NCI-H345 treated with DMSO at 0.1 percent for 48 hours (cell line): ENCODE measurements around the gene POLN.

Experiments used
- DNase-seq: peaks from one replicate; lab custom pipeline; 2025; ENCODE audit not compliant: unreplicated experiment; lab: John Stamatoyannopoulos, UW

Gene POLN

DNA sequence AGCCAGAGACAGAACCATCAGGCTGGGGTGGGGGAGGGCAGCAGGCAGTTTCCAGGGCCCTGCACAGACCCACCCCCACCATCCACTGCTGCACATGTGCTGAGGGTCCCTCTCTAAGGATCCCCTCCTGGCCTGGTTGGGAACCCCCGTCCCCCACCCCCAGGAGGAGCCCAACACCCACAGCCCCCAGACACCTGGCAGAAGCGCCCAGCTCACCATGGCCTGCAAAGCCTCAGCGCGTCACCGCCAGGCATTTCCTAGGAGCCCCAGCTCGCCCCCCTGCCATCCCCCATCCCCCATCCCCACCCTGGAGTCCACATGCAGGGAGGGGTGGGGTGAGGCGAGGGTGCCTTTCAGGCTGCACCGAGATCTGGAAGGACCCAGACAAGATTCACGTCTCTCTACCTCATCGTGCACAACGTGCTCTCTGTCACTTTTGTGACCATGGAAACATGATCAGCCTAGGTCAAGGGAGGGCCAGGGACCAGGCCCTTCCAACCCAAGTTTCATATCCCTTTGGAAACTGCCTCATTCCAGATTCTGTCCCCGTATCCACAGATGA, 10.7 kb upstream of the POLN start:
- no peak for DNase-seq

DNA sequence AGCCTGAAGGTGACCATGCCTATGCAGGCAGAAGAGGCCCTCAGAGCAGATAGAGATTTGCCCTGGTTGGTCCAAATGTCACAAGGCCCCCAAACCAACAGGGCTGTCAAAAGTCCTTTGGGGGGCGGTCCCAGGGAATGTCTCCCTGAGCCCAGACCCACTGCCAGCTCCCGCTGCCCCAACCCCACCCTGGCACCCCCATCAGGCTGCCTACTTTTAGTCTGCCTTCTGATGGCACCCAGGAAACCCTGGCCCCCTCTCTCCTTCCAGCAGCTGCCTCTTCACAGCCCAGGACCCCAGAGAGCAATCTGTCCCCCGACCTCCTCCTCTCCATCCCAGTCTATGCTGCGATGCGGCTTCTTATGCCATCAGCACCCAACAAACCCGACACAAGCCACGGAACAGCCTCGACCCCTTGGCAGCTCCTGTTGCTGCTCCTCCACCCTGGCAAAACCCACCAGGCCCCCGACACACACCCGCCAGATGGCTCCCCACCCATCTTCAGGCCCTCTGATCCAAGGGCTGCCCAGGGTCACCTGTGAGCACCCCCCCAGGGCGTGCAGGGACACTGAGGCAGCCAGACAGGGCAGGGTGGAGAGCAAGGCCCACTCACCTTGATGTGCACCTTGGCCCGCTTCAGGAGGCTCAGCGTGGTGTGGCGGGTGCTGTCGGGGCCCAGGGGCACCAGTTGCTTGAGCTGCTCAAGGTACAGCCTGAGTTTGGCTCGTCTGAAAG, 10.0 kb upstream of the POLN start:
- no peak for DNase-seq

DNA sequence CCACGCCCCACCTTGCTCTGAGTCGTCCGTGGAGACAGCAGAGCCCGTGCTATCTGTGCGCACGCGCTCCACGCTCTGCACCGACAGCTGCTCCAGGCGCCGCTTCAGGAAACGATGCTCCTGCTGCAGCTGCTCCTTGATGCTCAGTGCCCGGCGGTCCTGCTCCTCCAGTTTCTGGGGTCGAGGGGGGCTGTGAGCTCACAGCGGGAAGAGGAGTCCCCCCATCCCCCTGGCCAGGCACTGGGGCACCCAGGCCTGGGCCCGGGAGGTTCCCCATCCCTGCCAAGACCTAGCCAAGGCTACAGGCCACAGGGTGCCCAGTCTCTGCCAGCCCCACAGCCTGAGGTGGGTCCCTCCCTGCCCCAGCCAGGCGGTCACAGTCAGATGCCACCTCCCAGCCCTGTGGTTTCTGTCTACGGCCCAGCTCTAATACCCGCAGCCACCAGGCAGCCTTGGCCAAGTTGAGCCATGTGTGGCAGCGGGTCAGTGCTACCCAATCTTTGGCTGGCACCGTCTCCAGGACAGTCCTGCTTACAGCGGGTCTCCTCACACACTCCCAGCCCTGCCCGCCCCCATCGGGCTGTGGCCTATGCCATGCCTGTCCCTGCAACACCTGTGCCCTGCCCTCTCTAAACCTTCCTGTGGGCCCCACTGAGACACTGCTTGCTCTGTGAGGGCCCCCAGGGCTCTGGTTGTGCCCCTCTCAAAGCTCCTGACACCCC, 9.3 kb upstream of the POLN start:
- no peak for DNase-seq

DNA sequence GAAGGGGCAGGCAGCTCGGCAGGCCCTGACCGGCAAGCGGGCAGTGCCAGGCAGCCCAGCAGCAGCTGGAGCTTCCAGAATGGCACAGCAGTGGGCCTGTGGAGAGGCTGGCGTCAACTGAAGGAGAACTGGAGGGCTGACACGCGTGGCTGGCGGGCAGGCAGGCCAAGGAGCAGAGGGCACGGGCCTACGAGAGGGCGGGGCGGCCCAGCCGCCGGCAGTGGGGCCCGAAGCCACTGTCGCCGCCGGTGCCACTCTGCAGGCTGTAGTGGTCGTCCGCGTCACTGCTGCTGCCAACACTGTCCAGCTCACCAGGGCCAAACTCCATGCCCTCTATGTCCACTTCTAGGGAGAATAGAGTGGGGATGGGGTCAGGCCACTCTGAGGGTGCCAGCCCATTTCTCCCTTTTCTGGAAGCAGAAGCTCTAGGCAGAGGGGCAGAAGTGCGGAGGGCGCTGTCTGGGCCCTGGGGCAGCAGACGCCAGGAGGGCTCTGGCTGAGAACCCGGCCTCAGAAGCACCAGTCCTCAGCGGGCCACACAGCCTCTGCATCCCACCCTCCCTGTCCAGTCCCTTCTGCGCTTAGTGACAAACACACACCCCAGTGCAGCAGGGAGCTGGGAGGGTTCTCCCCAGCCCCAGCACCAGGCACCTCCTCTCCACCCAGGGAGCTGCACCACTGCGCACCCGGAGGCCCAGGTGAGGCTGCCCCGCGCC, 8.6 kb upstream of the POLN start:
- no peak for DNase-seq

DNA sequence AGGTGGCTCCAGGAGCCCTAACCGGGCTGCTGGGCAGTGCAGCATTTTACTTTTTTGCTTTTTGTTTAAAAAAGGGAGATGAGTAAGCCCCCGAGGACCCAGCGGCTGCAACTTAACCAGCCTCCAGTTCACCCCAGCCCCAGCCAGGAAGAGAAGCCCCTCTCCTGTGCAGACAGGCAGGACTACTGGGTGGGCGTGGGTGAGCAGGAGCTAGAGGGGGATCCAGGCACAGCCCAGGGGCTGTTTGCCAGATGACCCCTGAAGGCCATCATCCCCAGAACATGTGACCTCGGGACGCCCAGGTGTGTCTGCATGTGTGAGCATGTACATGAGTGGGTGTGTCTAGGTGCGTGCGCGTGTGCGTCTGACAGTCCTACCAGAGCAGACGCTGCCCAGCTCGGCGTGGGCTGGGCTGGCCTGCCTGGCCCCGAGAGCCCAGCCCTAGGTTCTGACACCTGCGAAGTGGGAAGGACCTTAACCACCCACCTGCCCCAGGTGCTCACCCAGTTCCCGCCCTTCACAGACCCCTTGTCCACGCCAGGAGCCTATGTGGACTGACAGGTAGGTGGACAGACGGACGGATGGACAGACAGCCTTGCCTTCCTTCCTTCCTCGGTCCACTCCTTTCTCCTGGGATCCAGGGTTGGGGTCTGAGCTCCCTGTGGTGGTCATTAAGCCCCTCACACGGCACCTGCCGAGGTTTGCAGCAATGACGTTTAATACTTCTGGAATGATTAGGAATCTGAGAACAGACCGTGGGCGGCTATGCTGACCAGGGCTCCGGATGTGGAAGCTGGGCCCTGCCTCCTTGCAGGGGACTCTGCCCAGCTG, 7.8 kb upstream of the POLN start:
- no peak for DNase-seq

DNA sequence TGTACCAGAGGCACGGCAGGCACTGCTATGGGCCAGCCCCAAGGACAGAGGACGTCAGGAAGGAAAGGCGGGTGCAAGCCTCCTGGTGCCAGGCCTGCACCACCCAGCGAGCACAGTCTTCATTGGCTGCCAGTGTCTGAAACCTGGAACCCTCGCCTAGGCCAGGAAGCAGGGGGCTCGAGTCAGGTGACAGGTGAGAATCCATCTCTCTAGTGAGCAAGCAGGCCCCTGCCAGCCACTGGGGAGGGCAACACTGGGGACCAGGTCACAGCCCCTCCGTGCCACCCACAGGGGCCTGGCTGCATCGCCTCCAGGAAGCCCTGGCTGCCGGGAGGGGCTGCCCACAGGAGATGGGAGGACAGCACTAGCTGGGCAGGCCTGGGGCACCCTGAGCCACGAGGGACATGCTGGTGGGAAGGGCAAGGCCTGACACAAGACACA, 6.9 kb upstream of the POLN start:
- no peak for DNase-seq

DNA sequence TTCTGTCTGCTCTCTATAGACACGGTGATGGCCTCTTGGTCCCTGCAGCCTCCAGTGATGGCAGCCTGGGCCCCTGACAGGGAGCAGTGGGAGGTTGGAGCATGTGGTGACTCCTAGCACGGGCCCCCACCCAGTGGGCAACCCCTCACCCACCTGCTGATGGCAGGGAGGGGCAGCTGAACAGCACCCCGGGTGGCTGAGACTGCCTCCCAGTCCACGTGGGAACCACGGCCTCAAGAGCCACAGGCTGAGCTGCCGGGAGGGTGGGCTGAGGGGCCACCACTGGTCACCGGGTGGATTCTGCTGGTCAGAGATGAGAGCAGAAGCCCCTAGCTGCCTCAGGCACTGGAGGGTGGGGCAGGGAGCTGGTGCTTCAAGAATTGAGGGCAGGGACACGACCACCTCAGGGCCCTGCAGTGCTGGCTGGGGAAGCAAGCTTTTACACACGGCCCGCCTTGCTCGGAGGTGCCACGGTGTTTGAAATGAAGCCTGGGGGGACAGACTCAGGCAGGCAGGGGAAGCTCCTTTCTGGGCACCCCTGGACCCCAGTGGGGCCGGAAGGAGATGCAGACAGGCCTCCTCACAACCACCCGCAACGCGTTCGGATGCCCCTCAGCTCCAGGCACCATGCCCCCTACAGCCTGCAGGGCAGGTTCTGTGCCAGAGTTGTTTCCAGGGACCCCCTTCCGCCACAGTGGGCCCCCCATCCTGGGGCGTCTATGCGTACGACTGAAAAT, 6.3 kb upstream of the POLN start:
- DNase-seq: no peak

DNA sequence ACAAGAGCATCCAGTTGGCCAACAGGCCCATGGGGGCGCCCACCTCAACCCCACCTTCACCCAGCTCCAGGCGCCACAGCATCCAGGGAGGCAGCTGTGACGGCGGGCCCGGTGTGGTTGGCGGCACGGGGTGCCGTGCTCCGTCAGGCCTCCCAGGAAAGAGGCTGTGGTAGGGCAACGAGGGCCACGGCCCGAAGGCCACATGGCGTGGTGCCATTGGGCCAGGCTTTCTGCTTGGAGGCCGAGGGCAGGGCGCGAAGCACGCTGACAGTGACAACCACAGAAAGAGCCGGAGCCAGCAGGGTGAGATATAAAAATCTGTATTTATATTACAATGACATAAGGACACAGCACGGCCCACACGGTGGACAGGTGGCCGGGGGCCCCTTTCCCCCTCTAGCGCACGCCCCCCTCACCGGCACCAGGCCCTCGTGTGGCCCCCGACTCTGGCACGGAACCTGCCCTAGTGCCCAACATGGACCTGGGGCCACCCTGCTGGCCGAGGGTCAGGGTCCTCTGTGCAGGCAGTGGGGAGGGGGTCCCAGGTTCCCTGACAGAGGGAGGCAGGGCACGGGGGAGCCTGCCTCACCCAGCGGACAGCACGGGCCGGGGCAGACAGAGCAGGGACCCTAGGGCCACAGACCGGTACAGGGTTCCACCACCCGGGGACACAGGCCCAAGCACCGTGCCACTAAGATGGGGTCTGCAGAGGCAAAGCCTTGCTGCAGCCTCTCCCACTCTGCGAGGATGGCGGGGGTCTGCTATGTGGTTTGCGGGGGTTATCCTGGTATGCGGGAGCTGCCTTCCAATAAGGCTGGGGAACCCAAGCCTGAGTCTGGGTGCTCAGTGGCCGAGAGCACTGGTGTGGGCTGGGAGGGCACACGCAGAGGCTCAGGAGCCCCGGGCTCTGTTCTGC, 5.5 kb upstream of the POLN start:
- DNase-seq: no peak

DNA sequence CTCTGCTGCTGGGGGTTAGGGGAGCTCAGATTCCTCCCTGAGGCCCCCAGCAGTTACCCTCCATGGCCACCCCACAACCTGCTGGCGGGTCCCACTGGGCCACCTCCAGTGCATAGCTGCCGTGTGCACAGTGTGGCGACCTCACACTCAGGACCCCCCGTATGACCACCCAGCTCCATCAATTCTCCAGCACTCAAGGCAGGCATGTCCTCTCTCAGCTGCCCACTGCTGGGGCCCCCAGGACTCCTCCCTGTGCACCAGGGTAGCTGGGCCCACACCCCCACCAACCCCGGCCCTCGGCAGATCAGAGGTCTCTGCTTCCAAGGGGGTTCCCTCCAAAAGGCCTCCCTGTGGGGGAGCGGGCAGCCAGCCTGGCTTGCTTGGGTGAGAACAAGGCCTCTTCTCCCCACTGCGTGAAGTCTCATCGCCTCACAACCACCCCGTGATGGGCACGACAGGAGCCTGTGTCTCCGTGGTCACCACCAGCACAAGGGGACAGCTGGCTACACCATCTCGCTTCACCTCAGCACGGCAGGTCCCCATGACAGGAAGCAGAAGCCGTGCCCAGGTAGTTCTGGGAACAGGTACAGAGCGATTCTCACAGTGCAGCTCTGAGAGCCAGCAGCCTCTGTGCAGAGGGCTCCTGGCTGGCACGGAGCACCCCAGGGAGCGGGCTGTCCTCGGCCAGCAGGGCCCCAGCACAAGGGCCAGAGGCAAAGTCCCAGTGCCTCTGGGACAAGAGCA, 4.6 kb upstream of the POLN start:
- DNase-seq: no peak

DNA sequence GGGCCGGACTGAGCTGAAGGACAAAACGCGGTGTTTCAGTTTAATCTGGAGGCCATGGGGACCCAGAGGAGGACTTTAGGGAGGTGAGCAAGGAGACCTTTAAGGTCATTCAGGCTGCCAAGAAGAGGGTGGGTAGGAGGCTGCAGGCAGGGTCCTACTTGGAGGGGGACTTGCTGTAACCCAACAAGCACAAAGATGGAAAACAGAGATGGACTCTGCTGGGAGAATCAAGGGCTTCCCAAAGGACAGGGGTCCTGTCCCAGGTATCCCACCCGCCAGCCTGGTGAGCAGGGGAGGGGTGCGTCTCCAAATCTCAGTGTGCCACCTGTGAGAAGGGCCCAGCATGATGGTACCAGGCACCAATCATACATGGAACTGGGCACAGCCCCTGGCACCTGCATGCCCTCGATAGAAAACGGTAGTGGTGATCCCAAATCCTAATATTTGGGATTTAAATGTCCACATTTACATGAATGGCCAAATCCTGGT, 3.9 kb upstream of the POLN start:
- no peak for DNase-seq

DNA sequence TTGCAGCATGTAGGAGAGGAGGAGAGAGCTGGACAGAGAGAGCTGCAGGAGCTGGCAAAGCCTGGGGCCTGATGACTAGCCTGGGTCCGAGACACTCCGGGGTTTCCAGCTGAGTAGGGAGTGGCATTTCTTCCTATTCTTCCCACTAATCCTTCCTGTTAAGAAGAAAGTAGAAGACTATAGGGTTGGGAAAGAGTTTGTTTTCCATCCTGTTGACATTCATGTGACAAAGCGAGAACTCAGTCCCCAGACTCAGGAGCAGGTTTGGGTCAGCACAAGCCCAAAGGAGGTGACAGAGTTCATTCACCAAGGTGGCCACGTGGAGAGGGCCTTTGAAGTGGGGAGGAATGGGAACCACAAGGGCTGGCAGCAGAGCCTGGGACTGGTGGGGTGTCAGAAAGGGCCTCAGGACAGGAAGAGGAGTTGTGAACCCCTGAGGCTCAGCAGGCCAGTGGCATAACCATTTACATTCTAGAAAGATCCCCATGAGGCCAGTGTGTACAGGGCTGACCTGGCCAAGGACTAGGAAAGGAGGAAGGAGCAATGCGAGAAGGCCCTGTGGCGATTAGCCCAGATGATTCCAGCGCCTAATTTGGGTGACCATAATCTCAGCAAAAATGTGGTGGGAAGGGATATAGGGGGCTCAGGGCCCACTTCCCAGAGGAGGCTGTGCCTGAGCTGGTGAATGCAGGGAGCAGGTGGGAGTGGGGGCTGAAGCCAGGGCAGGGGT, 3.3 kb upstream of the POLN start:
- no peak for DNase-seq

DNA sequence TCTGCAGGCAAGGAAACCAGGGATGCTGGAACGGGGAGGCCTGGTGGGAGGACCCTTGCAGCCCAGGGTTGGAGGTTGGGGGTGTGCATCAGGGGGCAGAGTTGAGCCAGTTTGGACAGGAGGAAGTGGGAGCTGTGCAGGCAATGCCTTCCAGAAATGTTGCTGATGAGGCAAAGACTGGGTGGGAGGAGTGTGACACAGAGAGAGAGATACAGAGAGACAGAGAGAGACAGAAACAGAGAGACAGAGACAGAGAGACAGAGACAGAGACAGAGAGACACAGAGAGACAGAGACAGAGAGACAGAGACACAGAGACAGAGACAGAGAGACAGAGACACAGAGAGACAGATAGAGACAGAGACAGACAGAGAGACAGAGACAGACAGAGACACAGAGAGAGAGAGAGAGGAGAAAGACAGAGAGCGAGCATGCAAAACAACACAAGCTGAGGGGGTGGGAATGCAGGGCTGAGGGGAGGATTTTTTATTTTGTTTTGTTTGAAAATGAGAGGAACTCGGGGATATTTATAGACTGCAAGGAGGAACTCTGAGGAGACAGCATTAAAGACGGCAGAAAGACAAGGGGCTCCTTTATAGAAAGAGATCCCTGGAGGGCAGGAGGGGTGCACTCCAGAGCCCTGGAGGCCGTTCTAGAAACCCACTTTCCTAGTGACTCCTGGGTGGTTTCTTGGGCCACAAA, 1.9 kb upstream of the POLN start:
- no peak for DNase-seq

DNA sequence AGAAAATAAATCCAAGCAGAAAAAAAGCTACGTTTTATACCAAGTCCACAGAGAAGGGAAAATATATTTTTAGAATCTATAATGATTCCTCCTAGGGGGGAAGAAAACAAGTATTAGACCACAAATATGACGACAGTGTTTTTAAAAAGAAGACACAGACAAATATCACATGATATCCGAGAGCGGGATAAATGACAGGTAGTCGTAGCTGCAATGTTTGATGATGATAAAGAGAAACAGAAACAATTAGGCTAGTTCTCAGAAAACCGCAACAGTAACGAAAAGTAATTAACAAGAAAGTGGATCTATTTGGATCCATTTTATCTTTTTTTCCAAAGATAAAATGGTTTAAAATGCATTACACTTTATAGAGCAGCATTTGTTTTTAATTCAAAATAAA, 918 bp downstream of the POLN start:
- no peak for DNase-seq

DNA sequence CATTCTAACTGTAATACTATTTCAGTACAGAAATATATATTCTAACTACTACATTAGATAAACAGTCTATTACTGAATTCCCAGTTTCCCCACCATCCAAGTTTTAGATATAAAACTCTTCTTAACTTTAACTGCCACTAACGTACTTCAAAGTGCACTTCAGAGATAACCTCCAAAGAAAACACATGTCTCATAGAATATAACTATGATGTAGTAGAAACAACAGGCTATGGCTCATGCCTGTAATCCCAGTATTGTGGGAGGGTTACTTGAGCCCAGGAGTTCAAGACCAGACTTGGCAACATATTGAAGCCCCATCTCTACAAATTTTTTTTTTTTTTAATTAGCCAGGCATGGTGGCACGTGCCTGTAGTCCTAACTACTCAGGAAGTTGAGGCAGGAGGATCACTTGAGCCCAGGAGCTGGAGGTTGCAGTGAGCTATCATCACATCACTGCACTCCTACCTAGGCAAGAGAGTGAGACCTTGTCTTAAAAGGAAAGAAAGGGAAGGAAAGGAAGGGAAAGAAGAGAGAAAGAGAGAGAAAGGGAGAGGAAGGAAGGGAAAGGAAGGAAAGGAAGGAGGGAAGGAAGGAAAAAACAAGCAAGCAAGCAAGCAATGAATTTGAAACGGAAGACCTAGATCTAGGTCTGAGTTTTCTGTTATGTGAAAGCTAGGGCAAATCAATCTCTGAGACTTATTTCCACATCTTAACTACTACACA, 4.8 kb downstream of the POLN start:
- DNase-seq: no peak

DNA sequence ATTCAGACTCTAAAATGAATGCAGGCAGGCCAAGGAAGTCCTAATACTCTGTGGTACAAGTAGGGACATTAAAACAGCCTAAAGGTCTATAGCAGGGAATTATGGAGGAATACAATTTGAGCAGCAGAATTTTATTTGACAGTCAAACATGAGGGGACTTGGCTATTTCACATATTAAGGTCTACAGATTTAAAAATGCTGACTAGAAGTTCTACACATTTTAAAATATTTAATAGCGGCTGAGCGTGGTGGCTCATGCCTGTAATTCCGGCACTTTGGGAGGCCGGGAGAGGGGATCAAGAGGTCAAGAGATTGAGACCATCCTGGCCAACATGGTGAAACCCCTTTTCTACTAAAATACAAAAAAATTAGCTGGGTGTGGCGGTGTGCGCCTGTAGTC, 10.8 kb downstream of the POLN start:
- no peak for DNase-seq

DNA sequence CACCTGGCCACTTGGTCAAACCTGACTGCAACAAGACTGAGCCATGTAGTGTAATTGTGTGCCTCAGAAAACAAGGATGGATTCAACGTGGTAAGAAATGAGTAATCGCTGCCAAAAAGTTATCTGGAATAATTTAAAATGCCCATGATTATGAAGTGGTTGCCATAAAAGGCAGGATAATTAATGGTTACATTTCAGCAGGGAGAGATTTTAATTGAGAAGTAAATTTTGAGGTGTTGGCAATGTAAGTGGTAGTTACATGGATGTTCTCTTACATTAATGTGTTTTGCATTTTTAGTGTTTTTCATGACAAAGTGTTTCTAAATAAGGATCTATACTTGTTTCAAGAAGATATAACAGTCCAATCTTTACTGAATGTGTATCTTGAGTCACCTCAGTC, 15.7 kb downstream of the POLN start:
- DNase-seq: no peak
